ENCODE results near the gene CAMKK1.

DNA sequence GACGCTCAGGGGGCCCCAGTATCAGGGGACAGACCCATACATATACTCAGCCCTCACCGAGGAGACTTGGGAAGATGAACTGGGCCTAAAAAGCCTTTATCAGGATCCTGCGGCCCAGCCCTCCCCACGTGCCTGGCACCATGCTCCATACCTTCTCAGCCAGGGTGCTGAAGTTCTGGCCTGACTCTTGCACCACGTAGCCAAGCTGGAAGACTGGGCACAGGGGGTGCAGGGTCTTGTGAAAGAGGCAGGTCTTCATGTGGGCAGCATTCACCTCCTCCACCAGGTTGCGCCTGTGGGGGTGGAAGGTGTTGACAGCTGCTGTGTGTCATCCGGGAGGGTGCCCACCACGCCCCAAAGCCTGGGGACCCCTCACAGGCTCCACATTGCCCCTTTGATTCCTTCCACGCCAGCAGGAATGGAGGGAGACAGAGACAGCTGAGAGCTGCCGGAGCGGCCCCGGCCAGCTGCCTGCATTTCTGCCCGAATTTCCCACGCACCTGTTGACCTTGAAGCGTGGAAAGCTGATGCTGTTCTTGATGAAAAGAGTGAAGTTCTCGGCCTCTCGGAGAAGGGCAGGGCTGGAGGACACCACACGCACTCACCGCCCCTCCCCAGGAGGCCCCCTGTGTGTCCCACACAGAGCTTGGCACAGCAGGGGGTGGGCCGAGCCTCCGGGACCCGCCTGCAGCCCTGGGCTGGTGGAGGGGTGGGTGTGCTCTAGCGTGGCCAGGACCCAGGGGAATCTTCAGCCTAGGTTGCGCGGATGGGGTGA is 10.4 kb upstream of the CAMKK1 start:
- TF ChIP-seq POLR2AphosphoS5 (IDR thresholded peaks at IDR 0.05; ENCODE audit: borderline replicate concordance, low read depth, low read length), result no peak
- no peak for TF ChIP-seq EZH2 (IDR thresholded peaks at IDR 0.05)
- no peak for TF ChIP-seq FOXP2 (optimal IDR thresholded peaks at IDR 0.05; ENCODE audit: control extremely low read depth, extremely low read length, insufficient read depth)

All from SK-N-MC (cell line).